H1 (cell line): Measurements from ENCODE around the gene BASP1. TPM values are rescaled to one million over a fixed set of nuclear protein-coding genes. Genes with fewer than 3 reads are reported as not detected.

Source experiments
- FOSL1 ChIP-seq: IDR thresholded peaks from 2 replicates; pipeline ENCODE4 v1.6.1; 2011; ENCODE audit warnings: mild to moderate bottlenecking, low read depth, low read length, moderate library complexity; ENCODE audit not compliant: insufficient read depth
- RXRA ChIP-seq: IDR thresholded peaks from 2 replicates; pipeline ENCODE4 v1.6.1; 2011; ENCODE audit warnings: low read depth, mild to moderate bottlenecking, low read length, moderate library complexity; ENCODE audit not compliant: insufficient read depth
- polyA plus RNA-seq, 7 experiments: library from polyadenylated mRNA; depleted of rRNA in 3 of 7; stranded (reverse) in 5 of 7; unstranded in 2 of 7; fragments of >200 nt in 5 of 7; fragments of 200-250 nt in 2 of 7; gene quantifications; 1 replicate in 5 of 7; 2 replicates in 1 of 7; 4 replicates in 1 of 7; pipeline versions ENCODE4 v1.2.1 to v1.2.3, GENCODE V29; 2011 to 2013; ENCODE audit warnings: missing spikeins in 2 of 7, mixed read lengths in 2 of 7
- total RNA-seq: library from RNA; stranded (reverse); fragmentation: NEBNext Ultra II Directional; extraction: Animal tissue kit (Norgen Biotek cat#: 25700); gene quantifications from 2 replicates; pipeline ENCODE4 v1.2.1, GENCODE V29; 2021

The BASP1 gene
- total and polyA plus RNA-seq, 2 of the 8 experiments (the other 6 are each of a cell fraction or from before 2014, with no cell fraction given), result 95.2 to 104 TPM

DNA sequence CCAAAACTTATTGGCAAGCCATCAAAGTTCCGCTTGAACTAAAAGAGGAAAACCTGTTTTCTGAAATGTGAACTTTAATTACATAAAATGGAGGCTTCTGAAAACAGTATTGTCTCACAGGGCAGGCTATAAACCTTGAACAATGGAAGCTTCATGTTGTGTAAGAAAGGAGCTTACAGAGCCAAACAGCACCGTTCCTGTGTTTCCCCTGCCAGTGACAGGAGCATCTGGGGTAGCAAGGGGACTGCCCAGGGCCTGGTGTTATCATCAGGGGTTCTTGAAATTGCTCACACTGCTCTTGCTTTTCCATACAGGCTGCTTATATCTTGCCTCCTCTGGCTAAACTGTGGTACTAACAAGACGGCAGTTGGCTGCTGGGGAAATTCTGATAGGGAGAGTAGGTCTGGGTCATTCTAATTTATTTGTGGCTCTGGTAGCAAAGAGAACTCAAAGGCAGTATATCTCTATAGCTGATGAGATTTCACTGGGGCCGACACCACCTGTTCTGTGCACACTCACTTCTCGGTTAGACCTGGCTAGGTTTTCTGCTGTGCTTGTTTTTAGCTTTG lies 40.4 kb downstream of the BASP1 start (continued):
- TF ChIP-seq RXRA (no peak), FOSL1 (no peak)
